NCI-H345 treated with DMSO at 0.1 percent for 48 hours (cell line): Measurements from ENCODE around the gene AHR.

Experiments
- DNase-seq: peaks from one replicate; lab custom pipeline; 2025; ENCODE audit not compliant: unreplicated experiment; lab: John Stamatoyannopoulos, UW

The AHR gene

DNA sequence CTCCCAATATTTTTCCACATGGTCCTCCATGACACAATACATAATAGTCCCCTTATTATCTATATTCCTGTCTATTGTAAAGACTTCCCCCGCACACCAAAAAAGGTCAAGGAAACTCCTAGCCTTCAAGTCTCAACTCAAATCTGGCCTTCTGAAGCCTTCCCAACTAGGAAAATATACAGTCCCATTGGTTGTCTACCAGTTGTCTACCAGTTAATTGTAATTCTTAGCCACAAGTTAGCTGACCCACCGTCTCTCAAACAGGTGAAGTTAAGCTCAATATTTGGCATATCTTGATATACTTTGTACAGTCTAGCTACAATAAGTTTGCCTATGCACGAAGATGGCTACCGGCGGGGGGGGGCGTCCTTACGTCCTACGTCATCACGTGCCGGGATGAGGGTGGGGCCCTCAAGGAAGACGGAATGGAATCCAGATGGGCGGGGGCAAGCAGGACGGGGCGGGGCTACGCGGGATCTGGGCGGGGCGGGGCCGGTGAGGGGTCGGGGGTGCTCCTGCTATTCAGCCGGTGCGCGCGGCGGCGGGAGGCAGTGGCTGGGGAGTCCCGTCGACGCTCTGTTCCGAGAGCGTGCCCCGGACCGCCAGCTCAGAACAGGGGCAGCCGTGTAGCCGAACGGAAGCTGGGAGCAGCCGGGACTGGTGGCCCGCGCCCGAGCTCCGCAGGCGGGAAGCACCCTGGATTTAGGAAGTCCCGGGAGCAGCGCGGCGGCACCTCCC is at the start of gene AHR:
Gene AHR (plus strand): TSS at position 551 of the 738 bp plus-strand sequence. CDS start 613 bp downstream, outside the sequence.
- DNase-seq: peak; percentile 73

DNA sequence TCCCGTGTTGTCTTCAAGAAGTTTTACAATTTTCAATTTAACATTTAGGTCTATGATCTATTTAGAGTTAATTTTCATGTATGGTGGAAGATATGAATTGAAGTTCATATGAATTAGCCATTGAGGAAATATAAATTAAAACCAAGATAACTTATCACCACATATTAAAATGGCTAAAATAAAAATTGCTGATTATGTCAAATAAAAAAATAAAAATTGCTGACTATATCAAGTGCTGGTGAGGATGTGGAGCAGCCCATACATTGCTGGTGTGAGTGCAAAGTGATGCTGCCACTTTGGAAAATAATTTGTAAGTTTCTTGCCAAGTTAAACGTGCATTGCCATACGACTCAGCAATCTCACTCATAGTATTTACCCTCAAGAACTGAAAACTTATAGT is 44.6 kb upstream of the AHR start:
- no peak for DNase-seq

GRCh38 chr7:17255926-17256325 is 42.5 kb upstream of the AHR start:
- DNase-seq: no peak

DNA sequence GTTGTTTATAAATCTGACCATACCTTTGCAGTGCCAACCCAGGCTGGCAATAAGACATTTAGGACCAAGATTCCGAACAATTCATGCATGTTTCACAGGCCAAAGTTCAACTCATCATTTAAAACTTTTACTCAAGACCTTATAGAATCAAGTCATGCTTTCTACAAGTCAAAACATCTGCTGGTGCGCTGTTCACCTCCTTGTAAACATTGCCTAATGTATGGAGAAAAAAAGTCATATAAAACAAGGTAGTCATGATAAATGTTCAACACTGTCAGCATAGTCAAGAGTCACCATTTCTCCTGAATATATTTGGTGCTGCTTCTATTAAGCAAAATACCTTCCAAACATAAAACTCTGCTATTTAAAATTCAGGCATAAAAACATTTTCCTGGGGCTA is 42.1 kb upstream of the AHR start:
- no peak for DNase-seq

GRCh38 chr7:17266565-17266964 is 31.9 kb upstream of the AHR start:
- DNase-seq: no peak

- DNase-seq: no peak
Observed at GRCh38 chr7:17269341-17270221, 28.9 kb upstream of the AHR start.

- DNase-seq: no peak
Observed at GRCh38 chr7:17274551-17275245, 23.8 kb upstream of the AHR start.

DNA sequence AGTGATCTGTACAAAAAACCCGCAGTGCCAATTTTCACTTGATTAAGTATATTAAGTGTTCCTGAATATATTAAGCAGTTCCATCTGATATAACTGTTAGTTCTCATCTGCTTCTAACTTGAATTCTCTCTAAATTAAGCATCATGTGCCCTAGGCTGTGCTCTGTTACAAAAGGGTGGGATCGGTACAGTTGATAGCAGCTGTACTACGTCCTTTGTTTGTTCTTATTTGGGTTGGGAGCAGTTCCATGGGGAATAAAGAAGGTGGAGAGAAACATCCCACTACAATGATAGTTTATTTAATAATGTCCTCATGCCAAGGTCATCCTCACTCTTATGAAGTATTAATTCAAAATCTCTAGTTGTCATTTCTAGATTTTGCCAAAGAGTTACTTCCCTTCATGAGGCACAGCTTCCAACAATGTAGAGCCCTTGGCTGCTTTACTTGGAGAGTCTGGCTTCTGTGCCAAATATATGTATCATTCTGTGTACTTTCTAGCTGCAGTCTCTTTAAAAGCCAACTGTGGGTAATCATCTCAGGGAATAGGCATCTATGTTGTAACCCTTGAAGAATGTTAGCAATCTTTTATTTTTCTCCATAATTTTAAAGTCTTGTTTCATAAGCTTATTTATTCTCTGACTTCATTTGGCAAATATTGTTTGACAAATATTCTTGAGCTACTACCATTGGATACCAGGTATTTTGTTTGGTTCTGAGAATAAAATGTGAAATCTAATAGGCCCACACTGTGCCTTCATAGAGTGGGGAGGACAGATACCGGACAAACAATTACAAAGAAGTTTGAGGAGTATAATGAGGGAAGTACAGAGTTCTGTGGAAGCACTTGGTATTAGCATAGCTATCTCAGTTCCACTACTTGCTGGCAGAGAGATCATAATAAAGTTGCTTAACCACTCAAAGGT is 22.4 kb upstream of the AHR start:
- DNase-seq: no peak

DNA sequence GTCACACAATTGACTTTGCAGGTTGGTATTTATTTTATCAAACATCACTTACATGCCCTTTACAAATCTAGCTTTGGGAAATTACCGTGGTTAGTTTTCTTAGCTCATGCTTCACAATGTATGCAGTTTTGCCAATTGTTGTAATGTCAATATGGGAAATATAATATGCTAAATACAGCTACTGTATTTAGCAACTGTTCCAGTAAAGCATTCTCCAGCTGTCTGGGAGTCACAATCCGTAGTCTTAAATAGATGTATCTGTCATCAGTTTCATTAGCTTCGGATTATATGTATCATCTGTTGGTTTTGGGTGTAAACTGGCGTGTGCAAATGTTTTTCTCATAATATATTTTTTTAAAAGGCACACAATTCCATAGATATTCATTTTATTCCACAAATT is 19.4 kb upstream of the AHR start:
- no peak for DNase-seq

DNA sequence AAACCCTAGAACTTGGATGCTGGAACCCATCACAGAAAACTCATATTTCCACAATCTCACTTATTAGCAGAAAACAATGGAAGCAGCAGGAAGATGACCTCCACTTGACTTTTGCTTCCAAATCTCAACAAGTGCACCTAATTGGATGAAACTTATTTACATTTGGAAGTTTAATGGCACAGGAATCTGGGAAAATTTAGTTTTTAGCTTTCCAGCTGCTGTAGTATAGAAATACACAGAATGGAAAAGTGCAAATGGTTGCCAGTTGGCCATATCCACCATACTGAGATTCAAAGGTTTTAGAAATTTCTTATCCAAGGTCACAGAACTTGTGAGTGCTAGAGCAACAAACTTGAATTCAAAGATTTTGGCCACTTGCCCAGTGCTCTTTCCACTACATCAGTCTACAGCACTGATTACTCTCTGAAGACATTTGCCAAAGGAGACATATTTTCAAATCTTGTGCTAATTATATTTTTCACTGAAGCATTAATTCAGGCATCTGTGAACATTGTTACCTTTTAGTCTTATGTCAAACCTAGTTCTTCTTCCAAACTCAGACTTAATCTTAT is 9.3 kb upstream of the AHR start:
- no peak for DNase-seq

DNA sequence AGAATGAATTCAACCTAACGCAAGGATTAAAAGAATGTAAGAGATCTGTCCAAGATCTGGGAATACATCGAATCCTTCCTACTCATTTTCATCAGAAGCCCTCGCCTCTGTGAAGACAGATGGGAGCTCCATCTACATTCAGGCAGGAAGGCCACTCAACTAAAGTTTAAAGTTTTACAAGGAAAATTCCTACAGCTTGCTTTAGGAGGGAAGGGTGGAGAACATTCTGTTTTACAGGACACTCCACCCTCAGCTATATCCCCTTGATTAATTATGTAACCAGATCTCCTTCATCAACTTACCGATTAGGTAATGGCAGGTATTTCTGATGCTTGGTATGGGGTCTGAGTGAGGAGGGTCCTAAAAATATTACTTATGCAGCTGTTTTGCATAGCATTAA is 5.6 kb upstream of the AHR start:
- DNase-seq: no peak

GRCh38 chr7:17293481-17293880 is 5.0 kb upstream of the AHR start:
- DNase-seq: no peak

- no peak for DNase-seq
Observed at GRCh38 chr7:17297243-17297642, 1.2 kb upstream of the AHR start.

DNA sequence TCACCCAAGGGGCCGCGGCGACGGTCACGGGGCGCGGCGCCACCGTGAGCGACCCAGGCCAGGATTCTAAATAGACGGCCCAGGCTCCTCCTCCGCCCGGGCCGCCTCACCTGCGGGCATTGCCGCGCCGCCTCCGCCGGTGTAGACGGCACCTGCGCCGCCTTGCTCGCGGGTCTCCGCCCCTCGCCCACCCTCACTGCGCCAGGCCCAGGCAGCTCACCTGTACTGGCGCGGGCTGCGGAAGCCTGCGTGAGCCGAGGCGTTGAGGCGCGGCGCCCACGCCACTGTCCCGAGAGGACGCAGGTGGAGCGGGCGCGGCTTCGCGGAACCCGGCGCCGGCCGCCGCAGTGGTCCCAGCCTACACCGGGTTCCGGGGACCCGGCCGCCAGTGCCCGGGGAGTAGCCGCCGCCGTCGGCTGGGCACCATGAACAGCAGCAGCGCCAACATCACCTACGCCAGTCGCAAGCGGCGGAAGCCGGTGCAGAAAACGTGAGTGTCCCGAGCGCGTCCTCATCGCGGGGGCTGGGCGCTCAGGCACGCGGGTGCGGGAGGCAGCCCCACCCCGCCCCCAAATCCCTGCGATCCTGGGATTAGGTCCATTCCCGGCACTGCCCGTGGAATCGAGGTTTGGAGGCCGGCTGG is 509 bp downstream of the AHR start:
- DNase-seq: no peak

GRCh38 chr7:17299483-17299991 is 1.1 kb downstream of the AHR start:
- DNase-seq: peak; percentile 61

DNA sequence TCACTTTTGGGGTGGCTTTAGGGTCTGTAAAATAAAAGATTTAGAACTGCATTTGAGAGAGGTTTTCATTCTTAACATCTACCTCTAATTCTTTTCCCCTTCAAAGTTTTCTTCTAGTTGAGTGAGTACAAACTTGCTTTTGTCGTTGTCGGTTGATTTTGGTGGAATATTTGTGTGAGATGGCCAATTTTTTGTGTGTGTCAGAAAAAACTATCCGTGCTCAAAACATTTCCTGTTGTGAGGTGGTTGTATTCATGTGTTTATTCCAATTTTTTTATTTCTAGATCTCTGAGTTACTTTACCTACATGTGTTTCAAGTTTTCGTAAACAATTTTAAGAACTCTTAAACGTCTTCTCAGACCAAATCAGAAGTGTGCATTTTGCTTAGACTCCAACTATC is 1.6 kb downstream of the AHR start:
- DNase-seq: no peak

- no peak for DNase-seq
Observed at GRCh38 chr7:17300437-17300836, 2.0 kb downstream of the AHR start.

GRCh38 chr7:17301471-17302456 is 3.3 kb downstream of the AHR start:
- peak; percentile 30 for DNase-seq
